Mammary microvascular endothelial cell (primary cell): Measurements from ENCODE around the gene ADM. TPM values are rescaled to one million over a fixed set of nuclear protein-coding genes. Genes with fewer than 3 reads are reported as not detected.

Experiments
- total RNA-seq: library from RNA; depleted of rRNA; stranded (reverse); fragments of >200 nt; gene quantifications from 2 replicates; pipeline ENCODE4 v1.2.3, GENCODE V29; 2015

Gene ADM
- total RNA-seq, result 99.9 and 103 TPM in 2 replicates

DNA sequence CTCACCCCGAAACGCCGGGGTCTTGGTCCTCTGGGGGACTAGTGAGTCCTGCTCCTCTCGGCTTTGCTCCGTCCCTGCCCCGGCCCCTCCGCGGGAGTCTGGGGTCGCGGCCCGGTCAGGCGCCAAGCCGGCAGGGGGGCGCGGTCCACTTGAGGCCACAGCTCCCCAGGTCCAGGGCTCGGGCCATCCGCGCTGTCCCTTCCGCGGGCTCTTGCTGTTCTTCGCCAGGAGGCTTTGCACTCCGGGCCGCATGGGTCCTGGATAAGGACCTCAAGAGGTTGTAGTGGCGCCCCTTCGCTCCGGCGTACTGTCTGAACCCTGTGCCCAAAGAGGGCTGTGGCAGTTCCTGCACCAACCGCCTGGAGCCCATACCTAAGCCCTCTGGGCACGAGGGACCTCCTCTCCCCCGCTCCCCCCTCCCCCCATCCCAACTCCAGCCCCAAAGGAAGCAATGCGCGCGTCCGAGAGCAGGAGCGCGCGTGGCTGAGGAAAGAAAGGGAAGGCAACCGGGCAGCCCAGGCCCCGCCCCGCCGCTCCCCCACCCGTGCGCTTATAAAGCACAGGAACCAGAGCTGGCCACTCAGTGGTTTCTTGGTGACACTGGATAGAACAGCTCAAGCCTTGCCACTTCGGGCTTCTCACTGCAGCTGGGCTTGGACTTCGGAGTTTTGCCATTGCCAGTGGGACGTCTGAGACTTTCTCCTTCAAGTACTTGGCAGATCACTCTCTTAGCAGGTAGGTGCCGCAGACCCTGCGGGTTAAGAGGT, at the start of gene ADM:
Gene ADM (plus strand): TSS at position 579 of the 767 bp plus-strand sequence. CDS start 628 bp downstream, outside the sequence.

GRCh38 chr11:10293423-10294289, 11.2 kb upstream of the ADM start, which contains the start of gene SBF2:
Gene SBF2 (minus strand): TSS chr11:10294219. CDS start chr11:10294069, 150 bp downstream.

Other genes with a start within 250 kb of the ADM start
- 23.2 and 25.7 TPM in 2 replicates for gene SBF2, start 10.9 kb upstream of the ADM start, total RNA-seq
- 4.1 and 4.3 TPM in 2 replicates for gene AMPD3, start 150.2 kb downstream of the ADM start, total RNA-seq
- gene RNF141, start 236.1 kb downstream of the ADM start, total RNA-seq, result 29.5 and 34.8 TPM in 2 replicates